ENCODE results near the gene PROCA1. TPM values are rescaled to one million over a fixed set of nuclear protein-coding genes. Genes with fewer than 3 reads are reported as not detected.

Gene PROCA1
- total and polyA plus RNA-seq, 9 donors = 2.7 to 6.7 (median 5.0) TPM

DNA sequence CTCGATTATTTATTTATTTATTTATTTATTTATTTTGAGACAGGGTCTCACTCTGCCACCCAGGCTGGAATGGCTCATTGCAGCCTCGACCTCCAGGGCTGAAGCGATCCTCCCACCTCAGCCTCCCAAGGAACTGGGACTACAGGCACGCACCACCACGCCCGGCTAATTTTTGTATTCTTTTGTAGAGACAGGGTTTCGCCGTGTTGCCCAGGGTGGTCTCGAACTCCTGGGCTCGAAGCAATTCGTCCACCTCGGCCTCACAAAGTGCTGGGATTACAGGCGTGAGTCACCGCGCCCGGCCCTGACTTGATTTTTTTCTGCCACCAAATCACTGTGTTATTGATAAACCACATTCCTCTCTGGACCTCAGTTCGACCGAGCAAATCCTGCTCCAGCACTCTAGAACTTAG lies 7.3 kb upstream of the PROCA1 start:
- Histone ChIP-seq H3K27me3 (no peaks in the 10 kb centered on the region), H3K4me3 (peak overlapping the region; percentile 71), H3K36me3 (no peaks in the 10 kb centered on the region), H3K27ac (peak overlapping the region; percentile 68 to 97), H3K4me1 (ENCODE audit: insufficient read depth) (peaks cover 15% of the 10 kb centered on the region), H3K9me3 (no peaks in the 10 kb centered on the region)
- 22 to 31% (median 22%) methylated on average over 18 of the region's 18 CpGs for WGBS, 3 donors
- intact Hi-C loops (cut with DNase I) = loop anchor here in 1 of 4 donors (5.0 kb wide), 1 partner anchor 57 kb away; the partner anchor contains the start of genes SDF2 and SUPT6H
- peak in 1 of 5 donors; percentile 64 for DNase-seq
- TF ChIP-seq EP300 (IDR thresholded peaks at IDR 0.05) (no peak), POLR2A (IDR thresholded peaks at IDR 0.05) (no peak)
- TF ChIP-seq, protein P1, sequence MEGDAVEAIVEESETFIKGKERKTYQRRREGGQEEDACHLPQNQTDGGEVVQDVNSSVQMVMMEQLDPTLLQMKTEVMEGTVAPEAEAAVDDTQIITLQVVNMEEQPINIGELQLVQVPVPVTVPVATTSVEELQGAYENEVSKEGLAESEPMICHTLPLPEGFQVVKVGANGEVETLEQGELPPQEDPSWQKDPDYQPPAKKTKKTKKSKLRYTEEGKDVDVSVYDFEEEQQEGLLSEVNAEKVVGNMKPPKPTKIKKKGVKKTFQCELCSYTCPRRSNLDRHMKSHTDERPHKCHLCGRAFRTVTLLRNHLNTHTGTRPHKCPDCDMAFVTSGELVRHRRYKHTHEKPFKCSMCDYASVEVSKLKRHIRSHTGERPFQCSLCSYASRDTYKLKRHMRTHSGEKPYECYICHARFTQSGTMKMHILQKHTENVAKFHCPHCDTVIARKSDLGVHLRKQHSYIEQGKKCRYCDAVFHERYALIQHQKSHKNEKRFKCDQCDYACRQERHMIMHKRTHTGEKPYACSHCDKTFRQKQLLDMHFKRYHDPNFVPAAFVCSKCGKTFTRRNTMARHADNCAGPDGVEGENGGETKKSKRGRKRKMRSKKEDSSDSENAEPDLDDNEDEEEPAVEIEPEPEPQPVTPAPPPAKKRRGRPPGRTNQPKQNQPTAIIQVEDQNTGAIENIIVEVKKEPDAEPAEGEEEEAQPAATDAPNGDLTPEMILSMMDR (IDR thresholded peaks at IDR 0.05) = no peak

- no peaks in the 10 kb centered on the region for H3K36me3 ChIP-seq
Observed at GRCh38 chr17:28718333-28719020, 6.8 kb upstream of the PROCA1 start.

GRCh38 chr17:28717578-28718332 lies 6.1 kb upstream of the PROCA1 start, which contains the start of gene RAB34:
Gene RAB34 (minus strand): TSS chr17:28717868. CDS start chr17:28717266, 602 bp downstream.
- no peaks in the 10 kb centered on the region for H3K27me3 ChIP-seq
- H3K36me3 ChIP-seq = no peaks in the 10 kb centered on the region
- H3K9me3 ChIP-seq = no peaks in the 10 kb centered on the region
- intact Hi-C loops (cut with DNase I) = loop anchor here in 1 of 4 donors (5.0 kb wide), 1 partner anchor 55 kb away; the partner anchor contains the start of genes SDF2 and SUPT6H
- H3K27ac ChIP-seq = peak within 1 kb of the TSS; percentile 91 to 97
- H3K4me3 ChIP-seq = peak within 1 kb of the TSS; percentile 72
- H3K4me1 ChIP-seq (ENCODE audit: insufficient read depth) = peaks cover 15% of the 10 kb centered on the region
- peak; percentile 86 to 92 (median 90) for DNase-seq
- WGBS, 3 donors = 0 to 5% (median 0%) methylated on average over 18 to 60 of the region's 60 CpGs
- peak; percentile 85 for TF ChIP-seq POLR2A (IDR thresholded peaks at IDR 0.05)
- TF ChIP-seq, protein P1 (IDR thresholded peaks at IDR 0.05) = peak in 1 of 3 donors; percentile 15
- no peak for TF ChIP-seq EP300 (IDR thresholded peaks at IDR 0.05)

More at GRCh38 chr17:28718333-28719020, 6.8 kb upstream of the PROCA1 start:
- H3K4me1 ChIP-seq (ENCODE audit: insufficient read depth) = peaks cover 15% of the 10 kb centered on the region
- 15 to 21% (median 17%) methylated on average over 18 of the region's 18 CpGs for WGBS, 3 donors
- peak overlapping the region; percentile 72 for H3K4me3 ChIP-seq
- intact Hi-C loops (cut with DNase I) = loop anchor here in 1 of 4 donors (5.0 kb wide), 1 partner anchor 56 kb away; the partner anchor contains the start of genes SDF2 and SUPT6H
- H3K9me3 ChIP-seq = no peaks in the 10 kb centered on the region
- TF ChIP-seq, protein P1 (IDR thresholded peaks at IDR 0.05) = no peak
- TF ChIP-seq POLR2A (IDR thresholded peaks at IDR 0.05) = no peak
- no peak for TF ChIP-seq EP300 (IDR thresholded peaks at IDR 0.05)
- H3K27me3 ChIP-seq = no peaks in the 10 kb centered on the region
- DNase-seq = no peak
- H3K27ac ChIP-seq = peak overlapping the region; percentile 91 to 97

Measured in ovary (tissue), 9 donors.